CD4-positive, alpha-beta T cell treated with Interleukin-2 at 100 ng/mL for 4 hours (primary cell): ENCODE data around the gene UHMK1.

Source experiments
- DNase-seq: peaks from one replicate; pipeline ENCODE4 v3.0.0-alpha.2; 2020; ENCODE audit warnings: low spot score

The UHMK1 gene

GRCh38 chr1:162530307-162530987 is 32.8 kb downstream of the UHMK1 start:
- no peak for DNase-seq

DNA sequence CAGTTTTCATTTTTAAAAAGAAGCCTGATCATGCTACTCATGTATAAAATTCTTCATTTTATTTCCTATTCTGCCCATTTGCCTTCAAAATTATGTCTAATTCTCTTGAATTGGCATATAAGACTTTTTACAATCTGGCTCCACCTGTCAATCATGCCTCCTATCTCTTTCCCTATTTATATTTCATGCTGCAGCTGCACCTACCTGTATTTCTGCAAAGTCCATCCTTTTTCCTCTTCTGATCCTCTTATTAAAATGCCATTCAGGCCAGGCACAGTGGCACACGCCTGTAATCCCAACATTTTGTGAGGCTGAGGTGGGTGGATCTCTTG is 33.3 kb downstream of the UHMK1 start:
- DNase-seq: no peak

DNA sequence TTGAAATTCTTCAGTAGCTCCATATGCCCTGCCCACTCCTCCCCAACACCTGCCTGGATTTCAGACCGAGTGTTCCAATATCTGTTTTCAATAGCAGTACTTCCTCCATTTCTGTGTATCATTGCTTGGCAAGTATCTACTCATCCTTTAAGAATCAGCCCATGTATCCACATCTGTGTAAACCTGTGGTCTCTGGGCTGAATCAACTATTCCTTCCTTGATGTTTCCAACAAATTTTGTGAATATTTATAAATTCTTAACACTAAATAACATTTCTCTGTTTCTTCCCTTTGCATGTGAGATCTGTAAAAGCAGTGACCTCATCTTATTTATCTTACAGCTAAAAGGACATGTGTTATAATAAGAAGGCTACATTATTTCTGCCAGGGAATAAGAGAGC is 37.9 kb downstream of the UHMK1 start:
- DNase-seq: no peak

GRCh38 chr1:162536511-162536910 is 38.9 kb downstream of the UHMK1 start:
- no peak for DNase-seq

DNA sequence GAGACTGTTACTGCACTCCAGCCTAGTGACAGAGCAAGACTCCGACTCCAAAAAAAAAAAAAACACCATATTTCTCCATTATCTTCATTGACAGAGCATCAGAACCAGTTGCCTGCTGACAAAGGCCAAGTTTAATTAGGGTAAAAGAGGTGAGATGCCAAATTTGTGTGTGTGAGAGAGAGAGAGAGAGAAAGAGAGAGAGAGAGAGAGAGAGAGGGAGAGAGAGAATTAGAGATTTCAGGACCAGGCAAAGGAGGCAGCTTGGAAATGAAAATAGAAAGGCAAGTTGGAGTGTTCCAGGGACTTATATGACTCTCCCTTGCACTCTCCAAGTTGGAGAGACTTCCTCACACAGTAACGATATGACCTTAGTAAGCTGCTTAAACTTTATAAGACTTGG is 39.6 kb downstream of the UHMK1 start:
- DNase-seq: no peak

DNA sequence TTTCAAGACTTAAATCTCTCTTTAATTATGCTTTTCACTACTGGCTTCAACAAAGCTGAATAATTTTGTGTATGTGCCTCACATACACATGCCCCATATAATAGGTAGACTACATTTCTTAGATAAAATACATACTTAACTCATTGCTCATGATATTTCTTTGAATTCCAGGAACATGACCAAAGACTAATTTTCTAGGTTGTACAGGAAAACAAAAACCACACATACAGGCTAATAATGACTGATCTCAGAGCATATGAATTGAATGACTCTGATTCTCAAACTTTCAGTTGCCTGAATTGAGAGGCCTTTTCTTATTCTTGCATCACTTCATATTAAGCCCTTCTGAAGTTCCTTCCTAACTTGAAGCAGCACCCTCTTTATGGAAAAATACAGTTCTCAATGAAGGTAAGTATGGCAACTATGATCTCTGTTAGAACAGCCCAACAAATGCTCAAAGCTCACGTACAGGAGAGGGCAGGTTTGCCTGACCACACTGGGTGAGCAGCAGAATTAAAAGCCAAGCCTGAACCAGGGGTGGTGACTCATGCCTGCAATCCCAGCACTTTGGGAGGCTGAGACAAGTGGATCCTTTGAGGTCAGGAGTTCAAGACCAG is 41.3 kb downstream of the UHMK1 start:
- no peak for DNase-seq

GRCh38 chr1:162541619-162542141 is 44.1 kb downstream of the UHMK1 start:
- no peak for DNase-seq

GRCh38 chr1:162543228-162543627 is 45.6 kb downstream of the UHMK1 start:
- no peak for DNase-seq

DNA sequence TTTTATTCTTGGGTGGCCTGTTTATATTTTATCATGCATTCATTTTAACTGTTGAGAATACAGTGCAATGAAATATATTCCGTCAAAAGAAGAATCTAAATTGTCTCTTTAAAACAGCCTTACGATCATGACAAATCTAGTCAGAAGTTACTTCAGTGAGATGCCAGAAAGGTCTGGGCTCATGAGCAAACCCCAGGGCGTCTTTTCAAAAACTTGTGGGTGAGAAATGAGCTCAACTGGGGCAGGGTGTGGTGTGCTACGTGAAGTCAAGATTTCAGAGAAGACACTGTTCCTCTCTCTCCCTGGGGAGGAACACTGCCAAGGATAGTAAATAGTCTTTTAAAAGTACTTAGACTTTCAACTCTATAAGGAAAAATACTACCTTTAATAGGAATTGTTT is 50.6 kb downstream of the UHMK1 start:
- peak; percentile 40 for DNase-seq

DNA sequence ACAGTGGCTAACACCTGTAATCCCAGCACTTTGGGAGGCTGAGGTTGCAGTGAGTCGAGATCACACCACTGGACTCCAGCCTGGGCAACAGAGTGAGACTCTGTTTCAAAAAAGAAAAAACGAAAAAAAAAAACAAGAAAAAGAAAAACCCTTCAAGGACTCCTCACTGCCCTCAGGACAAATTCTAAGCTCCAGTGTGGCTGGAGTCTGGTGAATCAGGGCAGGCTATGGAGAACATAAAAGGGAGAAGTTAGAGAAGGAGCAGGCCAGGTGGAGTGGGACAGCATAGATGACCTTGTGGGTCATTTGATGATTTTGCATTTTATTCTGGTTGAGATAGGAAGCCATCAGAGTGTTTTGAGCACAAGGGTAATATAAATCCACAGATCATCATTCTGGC is 51.4 kb downstream of the UHMK1 start:
- DNase-seq: no peak

DNA sequence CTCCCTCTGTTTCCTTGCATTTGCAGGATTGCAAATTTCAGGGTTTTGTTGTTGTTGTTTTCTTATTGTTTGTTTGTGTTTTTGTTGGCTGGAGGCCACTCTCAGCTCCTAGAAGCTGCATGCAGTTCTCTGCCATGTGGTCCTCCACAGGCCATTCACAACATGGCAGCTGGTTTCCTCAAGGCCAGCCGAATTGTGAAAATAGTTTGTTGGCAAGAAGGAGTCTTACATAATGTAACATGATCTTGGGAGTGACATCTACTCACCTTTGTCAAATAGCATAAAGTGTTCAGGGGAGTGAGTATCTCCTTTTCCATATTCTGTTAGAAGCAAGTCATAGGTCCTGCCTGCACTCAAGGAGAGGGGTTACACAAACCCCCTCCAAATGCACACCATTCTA is 53.3 kb downstream of the UHMK1 start:
- DNase-seq: no peak

- no peak for DNase-seq
Measured at GRCh38 chr1:162551969-162552683, 54.5 kb downstream of the UHMK1 start.

GRCh38 chr1:162552684-162553252 is 55.1 kb downstream of the UHMK1 start:
- no peak for DNase-seq

GRCh38 chr1:162554258-162554657 is 56.6 kb downstream of the UHMK1 start:
- DNase-seq: no peak

DNA sequence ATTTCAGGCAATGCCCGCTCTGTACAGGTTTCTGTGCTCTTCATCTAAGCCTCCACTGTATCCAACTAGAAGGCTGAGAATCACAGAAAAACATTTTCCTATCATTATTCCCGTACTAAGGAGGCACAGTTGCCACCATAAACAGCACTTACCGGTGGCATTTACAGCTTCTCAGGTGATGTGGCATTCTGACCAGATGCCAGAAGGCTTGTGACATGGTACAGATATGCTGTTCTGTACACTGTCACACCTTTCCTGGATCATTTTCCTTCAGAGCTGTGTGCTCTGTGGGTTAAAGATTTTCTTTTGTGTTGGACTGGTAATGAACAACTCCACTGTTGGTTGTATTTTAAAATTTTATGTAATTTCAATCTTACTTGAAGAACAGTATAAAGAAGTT is 59.9 kb downstream of the UHMK1 start:
- DNase-seq: no peak

DNA sequence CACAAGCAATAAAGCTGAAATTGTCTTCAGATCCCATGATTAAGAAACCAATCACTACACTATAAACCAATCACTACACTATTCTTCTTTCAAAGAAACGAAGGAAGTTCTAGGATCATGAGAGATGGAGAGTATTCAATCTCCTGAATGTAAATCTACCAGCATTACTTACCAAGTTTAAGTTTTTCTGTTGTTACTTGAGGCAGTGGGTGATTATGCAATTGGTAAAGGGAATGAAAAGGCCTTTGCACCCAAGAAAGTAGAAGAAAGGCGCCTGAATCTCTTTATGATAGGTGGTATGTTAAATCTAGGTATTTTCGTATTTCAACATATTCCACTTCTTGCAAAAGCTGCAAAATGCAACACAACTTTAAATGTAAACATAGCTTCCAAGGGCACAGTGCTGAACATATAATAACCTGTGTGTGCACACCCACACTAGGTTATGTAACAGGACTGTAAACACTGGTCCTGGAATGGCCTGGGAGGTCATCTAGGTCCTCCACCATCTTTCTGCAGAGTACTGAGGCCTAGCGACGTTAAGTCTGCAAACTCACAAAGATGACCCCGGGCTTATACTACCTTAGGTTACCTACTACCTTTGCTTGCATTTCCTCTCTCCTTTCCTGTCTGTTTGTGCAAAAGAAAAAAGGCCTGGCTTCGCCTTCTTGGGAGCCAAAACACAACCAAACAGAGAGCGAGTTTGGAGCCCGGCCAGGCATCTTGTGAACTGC is 62.9 kb downstream of the UHMK1 start:
- DNase-seq: no peak

DNA sequence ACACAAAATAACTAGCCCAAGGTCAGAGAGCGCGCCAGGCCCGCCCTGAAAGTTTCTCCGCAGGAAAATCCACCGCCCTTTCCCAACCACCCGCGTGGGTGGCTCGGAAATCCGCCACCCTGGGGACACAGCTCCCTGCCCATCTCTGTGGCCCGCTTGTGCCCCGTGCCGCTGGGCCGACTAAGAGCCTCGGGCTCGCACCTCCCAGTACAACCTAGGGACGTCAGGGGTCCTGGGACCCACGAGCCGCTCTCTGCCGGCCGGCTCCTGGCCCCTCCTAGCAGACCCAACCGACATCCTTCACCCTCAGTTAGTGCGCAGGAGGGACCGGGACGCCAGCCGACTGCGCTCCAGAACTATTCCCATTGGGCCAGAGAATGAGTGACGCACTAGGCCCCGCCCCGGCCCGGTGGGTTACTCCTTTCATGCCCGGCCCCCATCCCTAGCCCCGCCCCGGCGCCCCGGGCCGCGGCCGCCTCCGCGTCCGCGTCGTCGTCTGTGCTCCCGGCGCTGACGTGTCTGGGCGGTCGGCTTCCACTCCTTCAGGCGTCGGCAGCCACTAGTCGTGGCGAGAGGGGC is 63.5 kb downstream of the UHMK1 start:
- DNase-seq: peak; percentile 97

DNA sequence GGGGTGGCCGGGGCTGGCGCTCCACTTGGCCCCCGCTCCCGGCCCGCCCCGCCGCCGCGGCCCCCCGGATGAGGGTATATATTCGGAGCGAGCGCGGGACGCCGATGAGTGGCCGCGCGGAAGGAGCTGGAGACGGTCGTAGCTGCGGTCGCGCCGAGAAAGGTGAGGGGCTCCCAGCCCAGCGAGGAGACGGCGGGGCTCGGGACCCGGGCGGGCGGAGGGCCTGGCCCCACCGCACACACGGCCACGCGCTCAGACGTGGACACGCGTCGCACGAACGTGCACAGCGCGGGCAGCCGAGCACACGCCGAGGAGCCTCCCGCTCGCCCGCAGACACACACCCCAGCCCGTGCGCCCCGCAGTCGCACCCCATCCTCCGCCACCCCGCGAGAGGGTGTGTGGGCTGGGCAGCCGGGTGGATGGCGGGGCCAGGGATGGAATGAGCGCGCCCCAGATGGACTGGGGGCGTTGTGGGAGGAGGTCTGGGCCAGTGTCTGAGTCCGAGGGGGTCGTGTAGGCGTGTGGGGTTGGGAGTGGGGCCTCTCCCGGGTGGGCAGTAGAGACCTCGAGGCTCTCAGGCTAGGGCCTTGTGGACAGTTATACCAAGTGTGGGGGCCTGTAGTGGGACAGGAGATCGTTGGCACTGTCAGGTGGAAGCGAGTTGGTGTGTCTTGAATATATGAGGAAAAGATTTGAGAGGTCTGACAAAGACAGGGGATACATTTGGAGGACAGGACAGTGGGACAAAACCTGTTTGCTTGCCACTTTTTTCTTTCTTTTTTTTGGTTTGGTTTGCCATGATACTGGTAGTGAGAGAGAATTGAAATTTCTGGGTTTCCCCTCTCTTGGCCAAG is 64.2 kb downstream of the UHMK1 start, which contains the start of gene UAP1:
Gene UAP1 (plus strand): TSS at position 107 of the 854 bp plus-strand sequence. CDS start 4,347 bp downstream, outside the sequence.
- DNase-seq: no peak

- no peak for DNase-seq
Measured at GRCh38 chr1:162562470-162562828, 64.8 kb downstream of the UHMK1 start.

DNA sequence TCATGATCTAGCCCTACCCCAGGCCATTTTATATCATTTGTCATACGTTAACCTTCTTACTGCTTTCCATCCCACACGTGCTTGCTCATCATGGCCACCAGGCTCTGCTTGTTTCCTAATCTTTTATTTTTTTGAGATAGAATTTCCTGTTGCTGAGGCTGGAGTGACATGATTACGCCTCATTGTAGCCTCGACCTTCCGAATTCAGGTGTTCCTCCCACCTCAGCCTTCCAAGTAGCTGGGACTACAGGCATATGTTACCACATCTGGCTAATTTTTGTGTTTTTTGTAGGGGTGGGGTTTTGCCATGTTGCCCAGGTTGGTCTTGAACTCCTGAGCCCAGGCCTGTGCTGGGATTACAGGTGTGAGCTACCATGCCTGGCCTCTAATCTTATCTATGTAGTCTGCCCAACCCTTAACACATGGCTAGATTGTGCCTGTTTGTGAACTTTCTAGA is 67.2 kb downstream of the UHMK1 start:
- DNase-seq: no peak

GRCh38 chr1:162565460-162565859 is 67.8 kb downstream of the UHMK1 start:
- peak; percentile 6 for DNase-seq
